OCI-LY3 (cell line): Measurements from ENCODE around the gene PAQR3.

Experiments
- H2AFZ ChIP-seq: fragments of 200-600, 300-600 bp; shearing (Covaris generic); 2 replicates; pipeline ENCODE4 v1.6.0; 2014; ENCODE audit warnings: antibody characterized with exemption, low read depth, low read length
- H3K27ac ChIP-seq: fragments of 200-600, 300-600 bp; sonication (generic); 2 replicates; pipeline ENCODE4 v1.5.1; 2014; ENCODE audit warnings: mild to moderate bottlenecking, low read length, moderate library complexity, mixed read lengths
- H3K27me3 ChIP-seq: fragments of 200-600, 300-600 bp; sonication (generic); 2 replicates; pipeline ENCODE4 v1.6.1; 2014; ENCODE audit warnings: low read depth, low read length, mixed read lengths
- H3K36me3 ChIP-seq: fragments of 200-600, 300-600 bp; sonication (generic); replicated peaks from 2 replicates; pipeline ENCODE3; 2014; ENCODE audit warnings: low read depth, low read length, mixed read lengths
- H3K4me1 ChIP-seq: fragments of 300-600, 200-600 bp; sonication (generic); 2 replicates; pipeline ENCODE4 v1.6.1; 2014; ENCODE audit warnings: low read length, mixed read lengths
- H3K4me2 ChIP-seq: fragments of 200-600, 300-600 bp; sonication (generic); 2 replicates; pipeline ENCODE4 v1.6.1; 2014; ENCODE audit warnings: low read length, mixed read lengths
- H3K4me3 ChIP-seq: fragments of 300-600, 200-600 bp; sonication (generic); 2 replicates; pipeline ENCODE4 v1.5.1; 2014; ENCODE audit warnings: antibody characterized with exemption, mild to moderate bottlenecking, low read length, moderate library complexity
- H3K79me2 ChIP-seq: fragments of 300-600, 200-600 bp; shearing (Covaris generic); 2 replicates; pipeline ENCODE4 v1.6.1; 2014; ENCODE audit warnings: mild to moderate bottlenecking, low read length, mixed read lengths
- H3K9ac ChIP-seq: fragments of 300-600, 200-600 bp; shearing (Covaris generic); 2 replicates; pipeline ENCODE4 v1.6.0; 2014; ENCODE audit warnings: mild to moderate bottlenecking, low read length, moderate library complexity
- H3K9me3 ChIP-seq: fragments of 200-600, 300-600 bp; shearing (Covaris generic); 2 replicates; pipeline ENCODE4 v1.6.1; 2014; ENCODE audit warnings: low read length, mixed read lengths; ENCODE audit not compliant: insufficient read depth
- H4K20me1 ChIP-seq: fragments of 200-600, 300-600 bp; sonication (generic); 2 replicates; pipeline ENCODE4 v1.6.1; 2016; ENCODE audit warnings: low read length, mixed read lengths; ENCODE audit not compliant: insufficient read depth
- EZH2phosphoT487 ChIP-seq: fragments of 200-600 bp; shearing (Covaris generic); IDR thresholded peaks from 2 replicates; pipeline ENCODE4 v1.6.1; 2018; ENCODE audit warnings: antibody characterized with exemption, mixed run types, low read depth
- TF ChIP-seq, protein P1 (sequence below): fragments of 200-600, 300-600 bp; sonication (generic); IDR thresholded peaks from 2 replicates; pipeline ENCODE4 v1.5.1; 2014; ENCODE audit warnings: antibody characterized with exemption, low read length, low read depth

Gene PAQR3

DNA sequence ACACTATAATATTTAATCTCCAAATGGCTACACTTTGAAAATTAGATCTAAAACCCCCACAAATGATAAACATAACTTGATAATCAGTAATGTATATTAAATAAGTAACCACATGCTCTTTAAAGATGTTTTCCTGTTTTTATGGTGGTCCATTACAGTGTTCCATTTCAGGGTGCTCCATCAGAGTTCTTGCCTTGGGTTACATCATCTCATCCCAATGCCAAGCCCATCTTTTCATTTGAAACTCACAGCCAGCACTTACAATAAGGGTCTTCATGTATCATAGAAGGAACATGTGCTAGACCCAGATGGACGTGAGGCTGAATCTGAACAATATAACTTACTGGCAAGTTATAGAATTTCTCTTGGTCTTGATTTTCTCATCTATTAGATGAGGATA, 10.5 kb upstream of the PAQR3 start:
- Histone ChIP-seq H3K4me3 (no peak overlapping the region), H3K9ac (no peak overlapping the region), H3K4me1 (peaks cover 6% of the 10 kb centered on the region), H3K79me2 (no peaks in the 10 kb centered on the region), H3K4me2 (no peak overlapping the region), H3K36me3 (no peaks in the 10 kb centered on the region), H3K27ac (no peak overlapping the region), H3K27me3 (peaks cover 5% of the 10 kb centered on the region; the same call in 1 of the 2 replicates), H3K9me3 (no peaks in the 10 kb centered on the region), H2AFZ (no peak overlapping the region), H4K20me1 (no peaks in the 10 kb centered on the region)
- TF ChIP-seq, protein P1, sequence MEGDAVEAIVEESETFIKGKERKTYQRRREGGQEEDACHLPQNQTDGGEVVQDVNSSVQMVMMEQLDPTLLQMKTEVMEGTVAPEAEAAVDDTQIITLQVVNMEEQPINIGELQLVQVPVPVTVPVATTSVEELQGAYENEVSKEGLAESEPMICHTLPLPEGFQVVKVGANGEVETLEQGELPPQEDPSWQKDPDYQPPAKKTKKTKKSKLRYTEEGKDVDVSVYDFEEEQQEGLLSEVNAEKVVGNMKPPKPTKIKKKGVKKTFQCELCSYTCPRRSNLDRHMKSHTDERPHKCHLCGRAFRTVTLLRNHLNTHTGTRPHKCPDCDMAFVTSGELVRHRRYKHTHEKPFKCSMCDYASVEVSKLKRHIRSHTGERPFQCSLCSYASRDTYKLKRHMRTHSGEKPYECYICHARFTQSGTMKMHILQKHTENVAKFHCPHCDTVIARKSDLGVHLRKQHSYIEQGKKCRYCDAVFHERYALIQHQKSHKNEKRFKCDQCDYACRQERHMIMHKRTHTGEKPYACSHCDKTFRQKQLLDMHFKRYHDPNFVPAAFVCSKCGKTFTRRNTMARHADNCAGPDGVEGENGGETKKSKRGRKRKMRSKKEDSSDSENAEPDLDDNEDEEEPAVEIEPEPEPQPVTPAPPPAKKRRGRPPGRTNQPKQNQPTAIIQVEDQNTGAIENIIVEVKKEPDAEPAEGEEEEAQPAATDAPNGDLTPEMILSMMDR: no peak
- no peak for TF ChIP-seq EZH2phosphoT487

DNA sequence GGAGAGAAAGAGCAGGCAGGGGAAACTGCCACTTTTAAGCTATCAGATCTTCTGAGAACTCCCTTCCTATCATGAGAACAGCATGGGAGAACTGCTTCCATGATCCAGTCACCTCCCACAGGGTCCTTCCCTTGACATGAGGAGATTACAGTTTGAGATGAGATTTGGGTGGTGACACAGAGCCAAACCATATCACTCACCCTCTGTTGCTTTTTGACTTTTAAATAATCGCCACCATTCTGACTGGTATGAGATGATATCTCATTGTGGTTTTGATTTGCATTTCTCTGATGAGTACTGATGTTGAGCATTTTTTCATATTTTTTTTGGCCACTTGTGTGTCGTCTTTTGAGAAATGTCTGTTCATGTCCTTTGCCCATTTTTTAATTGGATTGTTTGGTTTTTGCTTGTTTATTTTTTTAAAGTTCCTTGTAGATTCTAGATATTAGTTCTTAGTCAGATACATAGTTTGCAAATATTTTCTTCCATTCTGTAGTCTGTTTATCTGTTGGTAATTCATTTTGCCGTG, 6.5 kb upstream of the PAQR3 start:
- Histone ChIP-seq H3K4me1 (no peaks in the 10 kb centered on the region), H3K27me3 (peaks cover 23% of the 10 kb centered on the region), H2AFZ (no peak overlapping the region), H3K4me3 (no peak overlapping the region), H3K4me2 (no peak overlapping the region), H3K9ac (no peak overlapping the region), H3K9me3 (no peaks in the 10 kb centered on the region), H3K36me3 (no peaks in the 10 kb centered on the region), H3K79me2 (no peaks in the 10 kb centered on the region), H4K20me1 (no peaks in the 10 kb centered on the region), H3K27ac (no peak overlapping the region)
- no peak for TF ChIP-seq EZH2phosphoT487
- TF ChIP-seq, protein P1: no peak

DNA sequence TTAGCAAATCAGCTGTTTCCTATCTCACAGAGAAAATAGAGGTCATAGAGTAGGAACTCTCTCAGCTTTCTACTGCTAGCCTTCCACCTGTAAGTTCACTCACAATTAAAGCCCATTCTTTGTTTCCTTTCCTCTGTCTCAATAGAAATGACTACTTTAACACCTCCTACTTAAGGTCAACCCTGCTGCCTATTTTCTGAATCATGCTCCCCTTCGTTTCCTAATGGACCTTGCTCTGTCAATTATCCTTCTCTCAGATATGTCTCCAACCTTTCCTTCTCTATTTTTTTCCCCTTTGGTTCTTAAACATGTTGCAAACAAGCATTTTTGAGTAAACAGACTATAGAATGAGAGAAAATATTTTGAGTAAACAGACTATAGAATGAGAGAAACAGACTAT, 5.1 kb upstream of the PAQR3 start:
- H2AFZ ChIP-seq: no peak overlapping the region
- TF ChIP-seq, protein P1: no peak
- TF ChIP-seq EZH2phosphoT487: no peak

GRCh38 chr4:78940752-78941151, 1.5 kb upstream of the PAQR3 start:
- H4K20me1 ChIP-seq: no peaks in the 10 kb centered on the region

More for the DNA sequence above, 5.1 kb upstream of the PAQR3 start:
- Histone ChIP-seq H3K9ac (no peak overlapping the region), H3K27me3 (peaks cover 23% of the 10 kb centered on the region), H3K79me2 (no peaks in the 10 kb centered on the region), H4K20me1 (no peaks in the 10 kb centered on the region), H3K4me3 (no peak overlapping the region), H3K36me3 (no peaks in the 10 kb centered on the region), H3K27ac (no peak overlapping the region), H3K4me1 (peaks cover 4% of the 10 kb centered on the region; the same call in 1 of the 2 replicates), H3K4me2 (no peak overlapping the region), H3K9me3 (no peaks in the 10 kb centered on the region)

More at GRCh38 chr4:78940752-78941151, 1.5 kb upstream of the PAQR3 start:
- Histone ChIP-seq H3K4me2 (no peak overlapping the region), H3K27me3 (peaks cover 18% of the 10 kb centered on the region), H3K4me3 (no peak overlapping the region), H3K4me1 (peaks cover 11% of the 10 kb centered on the region), H2AFZ (no peak overlapping the region), H3K79me2 (peaks cover 3% of the 10 kb centered on the region; the same call in 1 of the 2 replicates), H3K27ac (no peak overlapping the region), H3K9me3 (no peaks in the 10 kb centered on the region), H3K9ac (no peak overlapping the region), H3K36me3 (no peaks in the 10 kb centered on the region)
- no peak for TF ChIP-seq EZH2phosphoT487
- TF ChIP-seq, protein P1: no peak
